Kidney capillary endothelial cell (primary cell): ENCODE measurements around the gene DNASE1L1.

Experiments
- DNase-seq: peaks from one replicate; pipeline ENCODE4 v3.0.0-alpha.2; 2018; ENCODE audit warnings: low spot score

The DNASE1L1 gene

DNA sequence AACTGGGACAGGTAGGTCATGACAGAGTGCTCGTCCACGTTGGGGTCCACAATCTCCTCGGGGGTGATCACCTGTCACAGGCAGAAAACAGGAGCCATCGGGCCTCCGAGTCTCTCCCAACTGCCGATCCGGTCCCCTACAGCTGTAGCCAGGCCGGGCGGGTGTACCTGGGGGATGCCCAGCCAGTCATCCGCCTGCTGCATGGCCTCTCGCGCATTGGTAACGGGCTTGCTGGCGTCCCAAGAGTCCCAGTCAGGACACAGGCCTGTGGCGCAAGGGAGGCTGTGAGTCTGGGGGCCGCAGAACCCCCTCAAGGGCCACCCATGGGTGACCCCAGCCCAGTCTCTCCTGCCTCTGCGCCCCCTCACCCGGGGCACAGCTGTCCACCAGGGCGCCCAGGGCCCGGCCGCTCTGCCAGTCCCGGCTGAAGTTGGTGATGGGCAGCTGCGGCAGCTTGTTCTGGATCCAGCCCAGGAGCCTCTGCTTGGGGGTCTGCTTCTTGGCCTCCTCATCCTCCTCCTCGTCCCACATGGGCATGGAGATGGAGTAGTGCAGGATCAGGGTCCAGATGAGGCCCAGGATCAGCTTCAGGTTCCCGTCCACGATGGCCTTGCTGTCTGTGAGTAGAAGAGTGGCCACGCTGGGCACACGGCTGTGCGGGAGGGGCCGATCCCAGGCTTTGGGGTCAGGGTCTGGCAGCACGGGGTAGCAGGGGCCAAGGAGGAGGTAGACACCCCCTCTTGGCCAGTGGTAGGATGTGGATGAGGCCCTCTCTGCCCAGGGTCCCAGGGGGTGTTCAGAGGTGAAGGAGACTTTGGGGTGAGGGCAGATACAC, 41.4 kb downstream of the DNASE1L1 start:
- no peak for DNase-seq

DNA sequence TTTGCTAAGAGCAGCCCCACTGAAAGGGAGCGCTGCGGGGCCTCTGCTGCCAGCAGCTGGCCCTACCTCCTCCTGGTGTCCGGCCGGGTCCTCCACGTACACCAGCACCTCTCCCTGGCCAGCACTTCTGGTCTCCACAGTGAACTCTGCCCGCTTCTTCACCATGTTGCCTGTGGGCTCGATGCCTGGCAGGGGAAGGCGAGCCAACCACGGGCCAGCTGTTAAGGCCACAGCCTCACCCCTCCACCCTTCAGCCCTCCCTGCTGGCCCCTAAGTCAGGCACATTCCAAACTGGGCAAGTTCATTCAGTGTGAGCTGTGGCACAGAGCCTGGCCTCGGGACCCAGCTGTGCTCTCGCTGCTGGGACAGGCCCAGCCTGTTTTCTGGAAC, 42.4 kb downstream of the DNASE1L1 start:
- no peak for DNase-seq

DNA sequence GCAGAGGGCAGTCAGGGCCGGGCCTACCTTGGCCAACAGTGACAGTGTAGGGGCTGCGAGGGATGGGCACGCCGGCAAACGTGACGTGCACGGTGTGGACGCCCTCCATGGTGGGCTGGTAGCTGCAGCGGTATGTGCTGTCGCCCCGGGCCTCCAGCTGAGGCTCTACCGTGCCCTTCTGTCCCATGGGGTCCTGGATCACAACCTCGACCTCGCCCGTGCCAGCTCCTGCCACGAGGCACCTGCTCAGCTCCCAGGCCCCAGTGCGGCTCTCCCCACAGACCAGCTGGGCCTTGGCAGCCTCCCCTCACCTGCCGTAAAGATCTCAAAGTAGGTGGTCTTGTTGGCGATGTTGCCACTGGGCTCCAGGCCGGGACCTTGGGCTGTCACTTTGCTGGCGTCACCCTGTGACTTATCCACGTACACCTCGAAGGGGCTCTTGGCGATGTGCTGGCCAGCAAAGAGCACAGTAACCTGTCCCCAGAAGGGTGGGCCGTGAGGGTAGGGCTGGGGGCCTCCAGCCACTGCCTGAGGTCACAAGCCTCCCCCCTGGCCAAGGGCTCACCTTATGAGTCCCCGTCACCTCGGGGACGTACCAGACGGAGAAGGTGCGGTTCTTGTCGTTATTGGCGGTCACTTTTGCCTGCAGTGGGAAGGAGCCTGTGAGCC, 42.9 kb downstream of the DNASE1L1 start:
- no peak for DNase-seq

DNA sequence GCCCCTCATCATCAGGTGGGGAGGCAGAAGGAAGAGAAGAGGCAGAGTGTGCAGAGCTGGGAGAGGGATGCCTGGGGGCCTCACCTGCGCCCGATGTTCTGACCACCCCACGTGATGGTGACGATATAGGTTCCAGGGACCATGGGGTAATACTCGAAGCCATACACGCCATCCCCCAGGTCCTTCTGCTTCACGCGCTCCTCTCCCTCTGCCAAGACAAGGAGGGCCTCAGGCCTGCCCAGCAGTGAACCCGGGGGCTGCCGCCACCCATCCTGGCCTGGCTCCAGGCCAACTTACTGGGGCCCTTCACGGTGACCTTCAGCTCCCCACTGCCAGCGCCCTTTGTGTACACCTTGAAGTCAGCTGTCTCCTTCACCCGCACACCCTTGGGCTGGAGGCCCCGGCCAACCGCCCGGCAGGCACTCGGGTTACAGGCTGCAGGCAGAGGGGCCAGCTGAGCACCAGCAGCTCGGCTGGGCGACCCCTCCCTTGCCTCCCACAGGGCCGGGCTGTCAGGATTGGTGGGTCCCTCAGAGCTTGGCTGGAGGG, 43.9 kb downstream of the DNASE1L1 start:
- no peak for DNase-seq

DNA sequence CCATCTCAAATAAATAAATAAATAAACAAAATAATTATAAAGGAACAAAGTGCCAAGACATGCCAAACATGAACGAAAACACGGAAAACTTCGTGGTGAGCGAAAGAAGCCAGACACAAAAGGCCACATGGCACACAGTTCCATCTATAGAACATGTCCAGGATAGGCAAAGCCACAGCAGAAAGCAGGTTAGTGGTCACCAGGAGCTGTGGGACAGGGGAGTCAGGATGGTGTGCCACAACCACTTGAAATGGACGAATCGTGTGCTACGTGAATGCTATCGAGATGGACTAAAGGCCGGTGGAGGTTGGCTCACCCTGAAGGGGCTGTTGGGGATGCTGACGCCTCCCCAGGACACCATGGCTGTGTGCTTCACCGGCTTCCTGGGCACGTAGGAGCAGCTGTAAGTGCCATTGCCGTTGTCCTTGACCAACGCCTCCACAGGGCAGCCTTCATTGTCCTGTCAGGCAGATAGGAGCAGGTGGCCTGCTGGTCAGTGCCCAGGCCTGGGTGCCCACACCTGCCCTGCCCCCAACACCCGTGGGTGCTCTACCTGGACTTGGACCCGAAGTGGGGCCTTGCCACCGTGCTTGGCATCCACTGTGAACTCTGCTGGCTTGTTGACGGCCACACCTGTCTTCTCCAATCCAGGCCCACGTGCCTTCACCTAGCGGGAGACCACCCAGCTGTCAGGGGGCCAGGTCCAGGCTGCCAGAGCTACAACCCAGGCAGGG, 45.2 kb downstream of the DNASE1L1 start:
- DNase-seq = no peak

DNA sequence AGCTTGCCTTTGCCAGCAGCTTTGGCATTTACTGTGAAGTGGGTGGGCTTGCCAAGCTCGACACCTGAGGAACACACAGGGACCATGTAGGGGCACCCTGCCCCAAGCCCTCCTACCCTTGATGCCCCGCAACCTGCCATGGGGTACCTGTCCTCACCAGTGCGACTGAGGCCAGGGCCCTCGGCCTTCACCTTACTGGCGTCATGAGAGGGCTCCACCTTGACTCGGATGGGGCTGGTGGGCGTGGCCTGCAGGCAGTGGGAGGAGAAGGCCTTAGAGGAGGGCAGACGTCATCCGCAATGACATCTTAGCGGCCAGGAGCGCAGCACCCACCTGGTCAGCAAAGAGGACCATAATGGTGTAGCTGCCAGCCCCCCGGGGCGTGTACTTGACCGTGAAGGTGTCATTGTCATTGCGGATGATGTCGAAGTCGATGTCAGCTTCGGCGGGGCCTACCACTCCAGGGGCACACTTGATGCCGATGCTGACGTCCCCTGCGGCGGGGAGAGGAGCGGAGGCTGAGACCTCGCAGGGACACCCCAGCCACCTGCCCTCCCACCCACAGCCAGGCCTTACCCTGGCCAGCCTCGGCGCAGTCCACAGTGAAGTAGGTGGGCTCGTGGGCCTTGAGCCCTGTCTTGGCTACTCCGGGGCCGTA, 46.8 kb downstream of the DNASE1L1 start:
- no peak for DNase-seq

DNA sequence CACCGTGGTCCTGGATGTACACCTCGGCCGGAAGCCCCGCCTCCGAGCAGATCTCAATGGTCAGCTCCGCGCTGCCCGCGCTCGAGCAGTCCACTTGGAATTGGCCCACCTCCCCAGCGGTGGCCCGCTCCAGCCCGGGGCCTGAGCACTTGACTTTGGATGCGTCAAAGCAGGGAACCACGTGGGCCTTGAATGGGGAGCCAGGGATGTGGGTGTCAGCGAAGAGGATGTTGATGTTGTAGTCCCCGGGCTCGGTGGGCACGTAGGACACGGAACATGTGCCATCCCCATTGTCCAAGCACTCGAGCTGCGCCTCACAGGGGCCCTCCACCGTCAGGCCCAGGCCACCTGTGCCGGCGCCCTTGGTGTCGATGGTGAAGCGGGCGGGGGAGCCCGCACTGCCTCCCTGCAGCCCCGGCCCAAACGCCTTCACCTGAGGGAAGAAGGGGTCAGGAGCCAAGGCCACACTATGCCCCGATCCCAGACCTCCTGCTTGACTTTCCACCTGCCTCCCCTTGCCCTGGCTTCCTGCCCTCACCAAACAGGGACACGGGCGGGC, 48.8 kb downstream of the DNASE1L1 start:
- no peak for DNase-seq

DNA sequence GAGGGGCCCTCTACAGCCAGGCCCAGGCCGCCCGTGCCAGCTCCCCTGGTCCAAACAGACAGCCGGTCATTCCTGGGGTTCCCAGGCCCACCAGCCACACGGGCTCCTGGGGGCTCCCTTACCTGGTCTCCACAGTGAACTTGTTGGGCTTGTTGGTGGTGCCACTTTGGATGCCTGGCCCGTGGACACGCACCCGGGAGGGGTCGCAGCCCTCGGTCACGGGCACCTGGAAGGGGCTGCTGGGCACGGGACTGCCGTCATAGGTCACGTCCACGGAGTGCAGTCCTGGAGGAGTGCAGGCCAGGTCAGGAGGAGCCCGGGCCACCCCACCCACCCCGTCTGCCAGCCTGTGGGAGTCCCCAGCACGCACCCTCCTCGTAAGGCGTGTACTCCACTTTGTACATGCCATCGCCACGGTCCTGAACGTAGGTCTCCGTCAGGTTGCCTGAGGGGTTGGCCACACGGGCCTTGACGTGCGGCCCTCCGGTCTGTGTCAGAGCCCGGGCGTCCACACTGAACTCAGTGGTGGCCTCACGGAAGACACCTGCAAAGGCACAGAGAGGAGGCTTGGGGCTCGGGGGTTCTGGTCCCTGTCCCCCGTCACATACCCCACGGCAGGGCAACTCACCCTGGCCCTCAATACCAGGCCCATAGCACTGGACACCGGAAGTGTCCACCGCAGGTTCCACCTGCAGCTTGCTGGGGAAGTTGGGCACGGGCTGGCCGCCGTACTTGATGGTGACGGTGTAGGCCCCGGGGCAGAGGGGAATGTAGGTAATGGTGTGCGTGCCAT, 49.5 kb downstream of the DNASE1L1 start:
- no peak for DNase-seq

DNA sequence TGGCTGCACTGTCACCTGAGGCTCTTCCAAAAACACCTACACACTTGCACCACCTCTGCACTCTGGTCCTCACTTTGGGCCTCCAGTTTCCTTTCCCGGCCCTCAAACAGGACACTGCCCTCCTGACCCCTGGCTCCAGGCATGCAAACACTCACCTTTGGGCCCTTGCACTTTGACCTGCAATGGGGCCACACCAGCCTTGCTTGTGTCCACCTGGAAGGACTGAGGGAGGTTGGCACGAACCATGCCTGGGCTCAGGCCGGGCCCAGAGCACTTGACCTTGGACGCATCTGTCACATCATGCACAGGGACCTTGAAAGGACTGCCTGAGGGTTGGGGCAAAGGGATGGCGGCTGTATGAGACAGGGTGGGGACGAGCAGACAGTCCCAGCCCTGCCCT, 50.2 kb downstream of the DNASE1L1 start:
- DNase-seq = no peak

DNA sequence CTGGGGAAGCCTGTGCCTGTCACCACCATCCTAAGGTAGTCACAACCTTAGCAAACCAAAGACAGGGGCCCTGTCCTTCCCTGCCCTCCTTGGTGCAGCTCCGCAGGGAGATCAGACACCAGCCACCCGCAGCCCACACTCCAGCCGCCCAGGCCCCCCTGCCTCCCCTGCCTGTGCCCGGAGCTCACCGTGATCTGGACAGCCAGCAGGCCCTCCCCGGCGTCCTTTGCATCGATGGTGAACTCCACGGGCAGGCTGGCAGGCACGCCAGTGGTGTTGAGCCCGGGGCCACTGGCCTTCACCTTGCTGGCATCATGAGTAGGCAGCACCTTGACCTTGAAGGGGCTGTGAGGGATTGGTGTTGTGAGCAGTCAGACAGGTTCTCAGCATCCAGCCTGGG, 51.0 kb downstream of the DNASE1L1 start:
- DNase-seq = no peak

DNA sequence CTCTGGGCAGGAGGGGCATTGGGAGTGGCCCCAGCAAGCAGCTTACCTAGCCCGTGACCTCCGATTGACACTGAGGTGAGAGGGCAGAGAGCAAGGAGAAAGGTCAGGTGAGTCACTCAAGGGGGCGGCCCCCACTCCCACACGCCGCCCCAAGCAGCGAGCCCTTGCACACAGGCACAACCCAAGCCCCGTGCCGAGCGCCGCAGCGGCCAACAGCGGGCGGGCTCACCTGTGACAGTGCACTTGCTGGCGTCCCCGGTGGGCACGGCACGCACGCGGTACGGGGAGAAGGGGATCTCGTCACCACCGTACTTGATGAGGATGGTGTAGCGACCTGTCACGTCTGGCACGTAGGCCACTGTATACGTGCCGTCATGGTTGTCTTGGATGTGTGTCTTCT, 51.8 kb downstream of the DNASE1L1 start:
- DNase-seq = no peak

DNA sequence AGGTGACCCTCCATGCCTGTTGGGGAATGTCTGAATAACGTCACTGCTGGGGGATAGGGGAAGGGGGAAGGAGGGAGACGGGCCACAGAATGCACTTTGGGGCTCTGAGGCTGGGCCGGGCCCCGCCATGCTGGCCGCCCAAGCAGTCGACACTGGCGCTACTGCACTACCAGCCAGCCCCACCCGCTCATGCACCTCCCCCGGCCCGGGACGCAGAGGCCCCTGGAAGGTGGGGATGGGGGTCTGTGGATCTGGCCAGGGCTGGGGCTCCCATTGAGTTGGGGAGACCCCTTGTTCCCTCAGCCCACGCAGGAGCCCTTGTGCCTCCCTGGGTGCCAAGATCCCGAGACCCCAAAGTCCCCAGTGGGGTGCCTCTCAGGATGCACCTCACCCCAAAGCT, 52.5 kb downstream of the DNASE1L1 start:
- no peak for DNase-seq

DNA sequence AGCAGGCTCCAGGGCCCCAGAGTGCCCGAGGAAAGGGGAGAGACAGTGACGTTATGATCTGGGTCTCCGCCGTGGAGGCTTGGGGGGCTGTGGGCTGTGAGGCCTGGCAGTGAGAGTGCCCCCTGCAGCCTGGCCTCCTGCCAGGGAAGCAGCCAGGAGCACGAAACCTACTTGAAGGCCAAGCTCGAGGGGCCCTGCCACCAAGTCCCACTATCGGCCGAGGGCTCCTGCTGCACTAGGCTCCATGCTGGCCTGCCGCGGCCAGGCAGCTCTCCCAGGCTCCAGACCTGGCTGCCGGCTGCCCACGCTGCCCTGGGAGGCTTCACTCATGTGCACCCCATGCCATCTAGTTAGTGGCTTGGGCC, 53.3 kb downstream of the DNASE1L1 start:
- DNase-seq = no peak

DNA sequence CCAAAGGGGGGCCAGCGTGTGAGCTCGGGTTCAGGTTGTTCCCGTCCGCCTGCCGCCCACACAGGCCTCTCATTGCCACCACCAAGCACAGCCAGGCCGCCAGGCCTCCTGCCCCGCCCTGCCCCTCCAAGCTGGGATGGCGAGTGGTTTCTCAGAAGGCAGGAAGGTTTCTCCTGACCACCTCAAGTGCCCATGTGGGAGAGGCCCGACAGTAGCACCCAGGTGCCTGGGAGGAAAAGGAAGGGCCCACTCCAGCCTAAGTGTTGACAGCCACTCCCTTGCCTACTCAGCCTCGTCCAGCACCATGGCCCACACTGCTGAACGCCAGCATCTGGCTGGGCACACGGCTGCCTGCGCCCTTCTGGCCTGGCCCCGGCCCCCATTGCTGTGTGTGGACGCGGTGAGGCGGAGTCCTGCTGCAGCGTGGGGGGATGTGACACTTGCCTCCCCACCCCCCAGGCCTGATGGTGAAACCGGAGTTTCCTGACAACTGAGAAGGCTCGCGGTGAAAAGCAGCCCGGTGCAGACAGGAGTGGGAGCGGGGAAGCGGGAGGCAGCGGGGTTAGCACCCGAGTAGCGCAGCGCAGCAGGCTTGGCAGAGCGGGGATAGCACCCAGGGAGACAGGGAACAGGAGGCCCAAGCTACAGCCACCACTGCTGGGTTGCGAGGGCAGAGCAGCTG, 53.8 kb downstream of the DNASE1L1 start:
- DNase-seq = no peak

DNA sequence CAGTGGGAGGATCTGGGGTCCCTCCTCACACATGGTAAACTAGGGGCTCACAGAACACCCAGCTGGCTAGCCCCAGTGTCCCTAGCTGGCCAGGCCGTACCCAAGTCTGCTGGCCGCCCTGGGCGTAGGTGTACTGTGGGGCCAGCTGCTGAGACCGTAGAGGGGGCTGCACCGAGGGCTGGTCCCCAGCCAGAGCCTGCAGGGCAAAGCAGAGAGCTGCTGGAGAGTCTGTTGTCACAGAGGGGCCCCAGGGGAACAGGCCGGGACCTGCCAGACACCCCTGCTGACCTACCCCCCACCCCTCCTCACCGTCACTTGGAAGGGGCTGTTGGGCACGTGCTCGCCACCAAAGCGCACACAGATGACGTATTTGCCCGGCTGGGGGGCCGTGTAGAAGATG, 54.5 kb downstream of the DNASE1L1 start:
- no peak for DNase-seq

DNA sequence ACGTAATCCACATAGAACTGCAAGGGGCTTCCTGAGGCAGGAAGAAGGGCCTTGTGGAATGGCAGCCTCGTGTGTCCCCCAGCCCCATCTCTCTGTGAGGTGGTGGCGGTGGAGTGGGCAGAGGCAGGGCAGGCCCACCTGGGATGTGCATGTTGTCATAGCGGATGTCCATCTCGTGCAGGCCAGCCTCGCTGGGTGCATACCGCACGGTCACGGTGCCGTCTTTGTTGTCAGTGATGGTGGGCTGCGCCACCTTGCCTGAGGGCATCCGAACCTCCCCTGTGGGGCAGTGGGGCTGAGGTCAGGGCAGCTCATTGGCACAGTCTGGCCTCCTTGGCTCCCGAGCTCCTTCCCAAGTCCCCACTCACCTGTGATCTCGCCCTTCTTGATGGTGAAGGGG, 55.0 kb downstream of the DNASE1L1 start:
- DNase-seq = no peak

DNA sequence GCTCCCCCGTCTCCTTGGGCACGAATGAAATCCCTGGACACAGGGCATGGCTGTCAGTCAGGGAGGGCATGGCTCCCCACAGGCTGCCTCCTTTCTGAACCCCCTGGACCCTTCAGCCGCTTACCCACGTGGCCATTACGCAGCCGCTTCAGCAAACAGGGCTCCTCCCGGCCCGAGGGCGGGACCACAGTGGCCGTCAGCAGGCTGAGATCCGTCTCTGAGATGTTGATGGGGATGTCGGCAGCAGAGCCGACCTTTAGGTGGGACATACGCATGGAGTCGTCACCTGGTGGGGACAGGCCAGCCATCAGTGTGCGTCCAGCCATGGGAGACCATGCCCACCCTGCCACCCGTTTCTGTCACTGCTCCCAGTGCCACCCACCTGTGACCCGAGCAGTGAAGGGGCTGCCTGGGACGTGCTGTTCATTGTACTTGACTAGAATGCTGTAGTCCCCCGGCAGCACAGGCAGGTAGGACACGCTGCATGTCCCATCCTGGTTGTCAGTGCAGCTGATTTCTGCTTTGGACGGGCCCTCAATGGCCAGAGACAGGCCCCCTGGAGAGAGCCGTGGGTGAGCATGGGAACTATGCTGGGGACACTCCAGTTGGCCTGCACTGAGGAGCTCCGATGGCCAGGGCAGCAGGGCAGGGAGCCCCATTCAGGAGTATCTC, 55.7 kb downstream of the DNASE1L1 start:
- no peak for DNase-seq

DNA sequence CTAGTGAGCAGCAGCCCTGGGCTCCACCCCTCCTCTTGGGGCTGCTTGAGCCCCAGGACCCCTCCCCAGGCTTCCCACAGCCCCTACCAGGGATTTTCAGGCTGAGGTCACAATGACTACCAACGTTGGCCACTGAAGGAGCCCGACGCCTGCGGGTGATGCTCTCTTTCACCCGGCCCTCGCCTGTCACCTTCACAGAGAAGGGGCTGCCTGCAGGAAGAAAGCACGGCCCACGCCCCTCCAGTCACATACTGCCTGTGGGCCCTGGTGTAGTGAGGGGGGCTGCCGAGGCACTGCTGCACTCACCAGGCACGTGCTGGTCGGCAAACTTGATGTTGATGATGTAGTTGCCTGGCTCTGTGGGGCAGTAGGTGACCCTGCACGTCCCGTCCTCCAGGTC, 56.6 kb downstream of the DNASE1L1 start:
- DNase-seq = no peak

DNA sequence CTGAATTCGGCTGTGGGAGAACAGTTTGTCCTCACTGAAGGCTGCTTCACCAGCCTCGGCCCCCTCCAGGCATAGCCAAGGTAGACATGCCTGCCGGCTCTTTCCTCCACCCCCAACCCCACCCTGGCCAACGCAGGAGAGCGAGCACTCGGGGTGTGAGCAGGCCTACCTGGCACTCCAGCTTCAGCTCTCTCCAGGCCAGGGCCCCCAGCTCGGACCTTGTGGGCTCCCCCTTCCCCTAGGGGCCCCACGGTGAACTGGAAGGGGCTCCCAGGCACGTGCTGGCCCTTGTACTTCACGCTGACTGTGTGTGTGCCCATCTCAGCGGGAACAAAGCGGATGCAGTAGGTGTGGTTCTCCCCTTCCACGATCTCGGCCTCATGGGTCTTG, 57.0 kb downstream of the DNASE1L1 start:
- DNase-seq = no peak
